ENCODE measurements around the gene PFKFB4.

The PFKFB4 gene

DNA sequence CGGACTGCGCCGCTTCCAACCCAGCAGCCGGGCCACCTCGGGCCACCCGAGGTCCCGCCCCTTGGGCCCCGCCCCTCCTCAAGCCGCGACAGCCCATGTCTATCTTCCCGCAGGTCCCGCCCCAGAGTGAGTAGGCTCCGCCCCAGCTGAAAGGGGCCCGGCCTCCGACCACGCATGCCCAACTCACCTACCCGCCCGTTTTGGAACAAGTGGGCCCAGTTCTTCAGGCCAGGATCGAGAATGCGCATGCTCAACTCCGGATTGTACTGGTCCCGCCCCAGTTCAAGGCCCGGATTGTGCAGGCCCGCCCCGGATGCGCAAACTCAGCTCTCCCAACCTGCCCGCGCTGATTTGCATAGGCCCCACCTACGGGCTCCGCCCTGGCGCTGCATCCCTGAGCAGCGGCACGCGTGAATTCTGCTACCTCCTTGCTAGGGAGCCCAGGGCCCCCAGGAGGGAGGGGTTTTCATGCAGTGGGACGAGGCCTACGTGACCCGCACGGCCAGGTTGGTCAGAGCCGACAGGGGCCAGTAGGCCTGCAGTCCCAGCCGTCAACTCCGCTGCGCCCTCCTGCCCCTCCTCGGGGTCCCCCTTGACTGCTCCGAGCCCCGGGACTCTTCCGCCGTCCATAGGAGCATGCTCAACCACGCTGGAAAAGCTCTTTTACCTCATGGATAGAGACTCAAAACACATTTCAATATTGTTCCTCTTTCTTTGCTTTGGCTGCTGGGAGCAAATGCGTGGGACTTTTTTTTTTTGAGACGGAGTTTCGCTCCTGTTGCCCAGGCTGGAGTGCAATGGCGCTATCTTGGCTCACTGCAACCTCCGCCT lies at the start of gene PFKFB4:
Gene PFKFB4 (minus strand): TSS at position 8 of the 831 bp plus-strand sequence. CDS start 26 bp downstream, outside the sequence.
- peak; percentile 99 for DNase-seq (ENCODE audit: low read depth)

DNA sequence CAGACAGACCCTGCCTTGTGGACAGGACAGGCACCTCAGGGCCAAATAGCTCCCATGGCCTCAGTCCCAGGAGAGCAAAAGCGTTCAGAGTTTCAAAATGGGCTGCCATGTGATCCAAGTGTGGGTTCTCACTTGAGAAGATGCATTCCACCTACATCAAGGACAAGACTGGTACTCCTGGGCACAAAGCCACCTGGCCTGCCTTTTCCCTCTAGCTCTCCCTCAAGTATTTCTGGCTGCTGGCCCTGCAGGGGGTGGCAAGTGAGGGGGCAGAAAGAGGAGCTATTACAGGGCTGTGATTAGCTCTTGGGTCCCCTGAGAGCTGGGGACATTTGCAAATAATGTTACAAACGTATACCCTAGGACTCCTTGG lies 45.0 kb upstream of the PFKFB4 start:
- DNase-seq (ENCODE audit: low read depth), result no peak

GRCh38 chr3:48600711-48601621 lies 44.4 kb upstream of the PFKFB4 start:
- no peak for DNase-seq (ENCODE audit: low read depth)

DNA sequence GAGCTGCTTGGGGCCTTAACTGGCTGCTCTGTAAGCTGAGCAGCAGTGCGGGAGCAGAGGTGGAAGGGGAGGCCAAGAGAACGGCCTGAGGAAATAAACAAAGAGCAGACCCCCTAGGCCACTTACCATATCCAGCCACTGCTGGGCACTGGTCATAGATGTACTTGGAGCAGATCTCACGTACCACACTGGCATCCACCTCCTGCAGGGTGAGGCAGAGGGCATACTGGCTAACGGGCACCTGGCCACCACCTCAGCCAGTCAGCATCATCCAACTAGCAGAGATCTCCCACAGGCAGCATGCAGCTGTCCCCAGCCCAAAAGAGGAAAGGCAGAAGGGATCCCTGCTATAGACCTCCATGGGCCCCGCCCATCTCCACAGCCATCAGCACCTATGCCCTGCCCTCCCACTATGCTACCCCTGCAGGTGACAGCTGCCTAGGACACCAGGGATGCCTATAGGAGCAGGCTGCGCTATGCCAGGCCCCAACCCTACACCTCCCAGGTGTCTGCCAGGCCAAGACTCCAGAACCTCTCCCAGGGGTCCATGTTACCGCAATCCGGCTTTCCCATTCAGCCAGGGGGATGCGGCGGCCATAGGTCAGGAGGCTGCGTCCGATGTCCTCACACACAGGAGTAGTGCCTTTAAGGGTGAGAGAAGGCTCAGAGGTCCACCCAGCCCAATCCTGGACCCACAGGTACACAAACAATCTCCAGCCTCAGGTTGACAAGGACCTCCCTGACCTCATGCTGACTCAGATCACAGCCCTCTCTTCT lies 43.1 kb upstream of the PFKFB4 start:
- DNase-seq (ENCODE audit: low read depth), result no peak

- no peak for DNase-seq (ENCODE audit: low read depth)
These were observed 42.5 kb upstream of the PFKFB4 start for GRCh38 chr3:48599077-48599501.

GRCh38 chr3:48598323-48599076 lies 41.9 kb upstream of the PFKFB4 start:
- no peak for DNase-seq (ENCODE audit: low read depth)

GRCh38 chr3:48597408-48597800 lies 40.8 kb upstream of the PFKFB4 start:
- no peak for DNase-seq (ENCODE audit: low read depth)

DNA sequence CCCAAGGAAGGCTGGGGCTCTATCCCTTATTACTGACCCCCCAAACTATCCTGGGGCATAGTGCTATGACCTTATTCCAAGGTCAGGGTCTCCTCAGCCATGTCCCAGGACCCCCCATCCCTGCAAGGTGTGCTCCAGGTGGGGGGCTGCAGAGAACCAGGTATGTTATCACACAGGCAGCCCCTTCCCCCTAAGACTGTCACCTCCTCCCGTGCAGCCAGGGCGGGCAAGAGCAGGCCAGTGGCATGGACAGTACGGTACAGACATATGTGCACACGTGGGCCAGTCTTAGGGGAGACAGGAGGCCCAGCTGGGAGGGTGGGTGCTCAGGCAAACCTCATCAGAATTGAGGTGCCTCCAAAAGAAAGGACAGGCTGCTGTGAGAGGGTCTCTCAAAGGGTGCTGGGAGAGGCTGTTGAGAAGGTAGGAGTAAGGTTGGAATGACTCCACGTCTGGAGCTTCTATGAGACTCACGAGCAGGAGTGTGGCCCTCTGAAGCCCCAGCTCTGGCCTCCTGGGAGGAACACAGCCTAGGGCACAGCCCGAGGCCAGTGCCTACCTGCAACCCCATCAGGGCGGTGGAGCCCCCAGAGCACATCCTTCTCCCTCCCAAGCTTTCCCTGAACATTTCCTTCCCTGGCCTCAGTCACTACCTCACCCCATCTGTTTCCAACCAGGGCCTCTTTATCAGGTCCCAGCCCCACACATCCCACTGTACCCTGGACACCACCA lies 40.2 kb upstream of the PFKFB4 start:
- DNase-seq (ENCODE audit: low read depth), result no peak

DNA sequence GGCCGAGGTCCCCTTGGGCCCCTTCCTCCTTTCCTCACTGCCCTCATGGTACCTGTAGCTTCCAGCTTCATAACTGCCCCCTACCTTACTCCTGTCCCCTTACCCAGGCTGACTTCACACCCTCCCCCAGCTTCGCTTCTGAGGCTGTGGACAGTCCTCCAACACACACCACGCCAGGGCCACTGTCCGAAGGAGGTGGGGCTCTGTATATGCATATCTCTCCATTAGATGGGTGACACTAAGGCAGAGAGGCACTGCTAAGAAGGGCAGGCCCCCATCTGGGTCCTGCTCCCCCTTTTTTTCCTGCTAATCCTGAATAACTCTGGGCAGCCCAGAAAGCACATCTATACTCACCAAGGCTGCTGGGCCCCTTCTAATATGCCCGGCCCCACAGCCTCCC lies 39.6 kb upstream of the PFKFB4 start:
- no peak for DNase-seq (ENCODE audit: low read depth)

GRCh38 chr3:48595526-48596121 lies 39.0 kb upstream of the PFKFB4 start:
- no peak for DNase-seq (ENCODE audit: low read depth)

- no peak for DNase-seq (ENCODE audit: low read depth)
These were observed 38.5 kb upstream of the PFKFB4 start, which contains the start of gene COL7A1 for GRCh38 chr3:48595075-48595525. TSS of gene COL7A1 (minus strand) at chr3:48595329. CDS start at chr3:48595159, 170 bp downstream.

- DNase-seq (ENCODE audit: low read depth), result no peak
These were observed 37.9 kb upstream of the PFKFB4 start for GRCh38 chr3:48594417-48595049.

- no peak for DNase-seq (ENCODE audit: low read depth)
These were observed 36.7 kb upstream of the PFKFB4 start for GRCh38 chr3:48593337-48593736.

DNA sequence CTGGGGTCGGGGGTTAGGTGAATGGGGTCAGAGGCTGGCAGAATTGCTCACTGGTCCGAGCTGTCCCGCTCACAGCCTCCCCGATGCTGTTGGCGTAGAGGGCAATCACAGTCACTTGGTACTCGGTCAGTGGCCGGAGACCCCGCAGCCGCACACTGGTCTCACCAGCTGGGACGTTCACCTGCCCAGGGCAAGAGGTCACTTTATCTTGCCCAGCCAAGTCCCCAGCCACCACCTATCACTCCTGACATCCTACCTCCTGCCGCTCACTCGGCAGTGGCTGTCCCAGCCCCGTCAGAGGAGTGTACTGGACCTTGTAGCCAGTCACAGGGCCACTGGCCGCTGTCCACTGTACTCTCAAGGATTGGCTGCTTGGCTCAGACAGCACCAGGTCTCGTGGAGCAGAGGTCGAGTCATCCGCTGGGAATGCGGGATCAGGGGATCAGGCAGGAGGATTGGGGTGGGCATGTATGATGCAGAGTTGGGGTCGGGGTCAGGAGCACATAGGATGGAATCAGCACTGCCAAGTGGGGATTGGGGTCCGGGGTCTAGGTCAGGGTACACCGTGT lies 36.0 kb upstream of the PFKFB4 start:
- no peak for DNase-seq (ENCODE audit: low read depth)

GRCh38 chr3:48591886-48592518 lies 35.4 kb upstream of the PFKFB4 start:
- DNase-seq (ENCODE audit: low read depth), result no peak

- DNase-seq (ENCODE audit: low read depth), result no peak
These were observed 34.8 kb upstream of the PFKFB4 start for GRCh38 chr3:48591436-48591835.

DNA sequence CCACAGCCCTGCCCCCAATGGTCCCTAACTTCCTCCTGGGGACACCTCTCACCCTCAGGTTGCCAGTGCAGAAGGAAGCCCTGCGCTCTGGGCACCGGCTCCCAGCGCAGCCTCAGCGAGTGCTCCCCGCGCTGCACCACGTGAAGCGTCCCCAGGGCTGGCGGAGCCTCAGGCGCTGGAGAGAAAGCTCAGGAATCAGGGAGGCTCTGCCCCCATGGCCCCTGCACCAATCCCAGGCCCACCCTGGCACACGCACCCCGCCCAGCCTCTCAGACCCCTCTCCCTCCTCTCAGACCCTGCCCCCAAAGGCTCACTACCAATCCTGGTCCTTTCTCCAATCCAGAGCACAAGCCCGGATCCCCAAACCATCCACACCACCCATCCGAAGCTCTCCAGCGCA lies 31.6 kb upstream of the PFKFB4 start:
- no peak for DNase-seq (ENCODE audit: low read depth)

DNA sequence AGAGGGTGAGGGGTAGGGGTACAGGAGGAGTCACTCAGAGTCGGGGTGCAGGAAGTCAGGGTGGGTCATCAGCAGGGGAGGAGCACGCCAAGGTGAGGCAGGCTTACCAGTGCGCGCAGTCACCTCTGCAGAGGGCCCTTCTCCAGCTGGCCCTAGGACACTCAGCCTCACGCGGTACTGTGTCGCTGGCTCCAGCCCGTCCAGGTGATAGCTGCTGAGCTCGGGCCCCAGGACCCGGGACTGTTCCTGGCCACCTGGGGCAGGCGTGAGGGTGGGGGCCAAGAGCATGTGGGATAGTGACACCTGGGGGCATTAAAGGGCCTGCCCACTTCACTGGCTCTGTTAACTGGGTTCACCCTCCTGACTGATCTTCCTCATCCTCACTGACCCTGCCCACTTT lies 31.1 kb upstream of the PFKFB4 start:
- no peak for DNase-seq (ENCODE audit: low read depth)

- DNase-seq (ENCODE audit: low read depth), result no peak
These were observed 28.8 kb upstream of the PFKFB4 start for GRCh38 chr3:48585411-48585810.

Data from stimulated activated CD8-positive, alpha-beta memory T cell treated with anti-CD3 and anti-CD28 coated beads, Interleukin-12 subunit alpha, Interleukin-12 subunit beta, amount 100 ng/mL, for 1 hour (primary cell).